ENCODE data around the gene ARHGDIB.

ARHGDIB gene

DNA sequence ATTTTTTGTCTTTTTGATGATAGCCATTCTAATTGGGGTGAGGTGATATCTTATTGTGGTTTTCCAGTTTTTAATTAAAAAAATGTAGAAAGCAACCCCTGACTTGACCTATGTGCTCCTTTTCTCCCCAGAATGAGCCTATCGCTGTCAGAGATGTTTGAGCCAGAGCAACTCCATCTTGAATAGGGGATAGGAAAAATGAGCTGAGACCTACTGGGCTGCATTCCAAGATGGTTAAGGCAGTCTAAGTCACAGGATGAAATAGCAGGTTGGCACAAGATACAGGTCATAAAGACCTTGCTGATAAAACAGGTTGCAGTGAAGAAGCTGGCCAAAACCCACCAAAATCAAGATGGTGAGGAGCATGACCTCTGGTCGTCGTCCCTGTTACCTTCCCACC, 36.9 kb downstream of the ARHGDIB start:
- no peak for DNase-seq

DNA sequence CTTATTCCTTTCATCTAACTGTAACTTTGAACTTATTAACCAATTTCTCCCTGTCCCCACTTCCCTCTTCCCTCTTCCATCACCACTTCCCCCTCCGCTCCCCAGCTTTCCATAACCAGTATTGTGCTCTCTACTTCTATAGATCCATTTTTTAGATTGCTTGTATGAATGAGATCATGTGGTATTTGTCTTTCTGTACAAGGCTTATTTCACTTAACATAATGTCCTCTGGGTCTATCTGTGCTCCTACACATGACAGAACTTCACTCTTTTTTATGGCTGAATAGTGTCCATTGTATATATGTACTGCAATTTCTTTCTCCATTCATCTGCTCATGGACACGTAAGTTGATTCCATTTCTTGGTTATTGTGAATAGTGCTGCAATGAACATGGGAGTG, 37.5 kb downstream of the ARHGDIB start:
- DNase-seq, result no peak

DNA sequence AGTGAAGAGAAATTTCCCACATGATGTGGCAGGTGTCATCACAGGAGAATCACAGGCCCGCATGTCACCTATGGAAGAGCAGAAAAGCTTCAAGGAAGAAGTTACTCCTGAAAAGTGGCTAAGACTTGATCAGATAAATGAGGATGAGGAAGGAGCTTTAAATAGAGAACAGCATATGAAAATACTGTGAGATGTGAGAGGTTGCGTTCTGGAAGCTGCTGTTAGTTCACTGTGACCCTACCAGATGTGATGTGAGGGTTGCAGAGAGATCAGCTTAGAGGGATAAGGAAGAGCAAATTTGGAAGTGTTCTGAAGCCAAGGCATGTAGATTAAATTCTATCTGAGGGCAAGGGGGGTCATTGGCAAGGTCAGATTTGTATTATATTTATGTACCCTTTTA, 40.2 kb downstream of the ARHGDIB start:
- DNase-seq, result no peak

DNA sequence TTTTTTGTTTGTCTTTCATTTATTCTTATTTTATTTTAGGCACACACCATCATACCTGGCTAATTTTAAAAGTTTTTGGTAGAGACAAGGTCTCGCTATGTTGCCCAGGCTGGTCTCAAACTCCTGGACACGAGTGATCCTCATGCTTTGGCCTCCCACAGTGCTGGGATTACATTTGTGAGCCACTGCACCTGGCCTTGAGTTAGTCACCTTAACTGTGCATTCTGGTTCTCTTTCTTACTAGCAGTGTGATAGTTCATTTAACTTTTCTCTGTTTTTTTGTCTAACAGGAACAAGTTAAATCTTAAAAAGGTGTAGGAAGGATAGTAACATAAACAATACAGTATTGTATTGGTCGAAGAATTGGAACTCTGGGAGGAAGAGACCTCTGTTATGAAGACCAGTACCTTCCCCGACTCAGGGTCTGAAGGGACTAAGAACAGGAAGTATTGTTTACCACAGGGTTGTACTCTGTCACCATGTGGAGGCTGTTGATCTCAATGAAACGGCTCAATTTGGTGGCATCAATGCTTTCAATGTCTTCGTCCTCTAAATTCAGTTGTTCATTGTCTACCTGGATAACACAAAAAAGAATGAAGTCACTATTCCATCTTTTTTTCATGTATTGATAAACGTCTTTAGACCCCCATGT, 40.8 kb downstream of the ARHGDIB start:
- no peak for DNase-seq

DNA sequence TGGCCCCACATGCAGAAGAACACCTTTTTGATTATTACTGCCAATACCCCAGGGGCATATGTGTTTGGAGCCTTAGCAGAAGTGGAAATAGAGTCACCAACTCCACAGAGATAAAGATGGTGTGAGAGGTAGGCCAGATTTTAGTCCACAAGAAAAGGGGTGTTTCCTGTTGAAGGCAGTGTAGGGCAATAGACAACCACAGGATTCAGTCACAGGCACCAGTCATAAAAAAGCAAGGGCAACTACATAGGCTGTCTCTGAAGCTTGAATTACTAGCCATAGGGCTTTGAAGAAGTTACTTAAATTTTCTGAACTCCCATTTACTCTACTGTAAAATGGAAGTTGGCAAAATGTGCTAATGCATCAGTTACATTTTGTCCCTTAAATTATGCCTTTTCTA, 41.9 kb downstream of the ARHGDIB start:
- DNase-seq, result no peak

DNA sequence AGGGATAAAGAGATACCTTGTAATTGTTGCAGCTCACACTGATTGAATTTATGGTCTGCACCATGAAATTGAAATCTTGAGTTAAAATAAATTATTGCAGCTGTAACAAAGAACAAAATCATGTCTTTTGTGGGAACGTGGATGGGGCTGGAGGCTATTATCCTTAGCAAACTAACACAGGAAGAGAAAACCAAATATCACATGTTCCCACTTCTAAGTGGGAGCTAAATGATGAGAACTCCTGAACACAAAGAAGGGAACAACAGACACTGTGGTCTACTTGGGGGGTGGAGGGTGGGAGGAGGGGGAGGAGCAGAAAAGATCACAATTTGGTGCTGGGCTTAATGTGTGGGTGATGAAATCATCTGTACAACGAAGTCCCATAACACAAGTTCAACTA, 45.7 kb downstream of the ARHGDIB start:
- no peak for DNase-seq

DNA sequence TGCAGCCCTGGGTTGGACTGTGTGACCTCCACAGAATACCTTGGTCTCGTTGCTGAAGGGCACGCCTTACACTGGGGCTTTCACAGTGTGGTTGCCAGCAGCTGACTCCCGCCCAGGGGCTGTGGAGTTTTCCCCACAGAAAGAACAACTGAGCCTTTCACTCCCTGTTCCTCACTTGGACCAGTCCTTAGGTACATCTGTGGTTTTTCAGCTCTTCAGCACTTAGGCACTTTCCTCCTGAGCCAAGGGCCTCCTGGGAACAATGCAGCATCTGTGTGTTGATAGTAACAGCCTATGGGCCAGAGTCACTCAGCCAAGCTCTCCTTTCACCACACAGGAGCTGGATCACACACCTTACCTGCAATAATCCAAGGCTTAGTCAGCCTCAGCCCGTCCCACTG, 48.0 kb downstream of the ARHGDIB start:
- no peak for DNase-seq

DNA sequence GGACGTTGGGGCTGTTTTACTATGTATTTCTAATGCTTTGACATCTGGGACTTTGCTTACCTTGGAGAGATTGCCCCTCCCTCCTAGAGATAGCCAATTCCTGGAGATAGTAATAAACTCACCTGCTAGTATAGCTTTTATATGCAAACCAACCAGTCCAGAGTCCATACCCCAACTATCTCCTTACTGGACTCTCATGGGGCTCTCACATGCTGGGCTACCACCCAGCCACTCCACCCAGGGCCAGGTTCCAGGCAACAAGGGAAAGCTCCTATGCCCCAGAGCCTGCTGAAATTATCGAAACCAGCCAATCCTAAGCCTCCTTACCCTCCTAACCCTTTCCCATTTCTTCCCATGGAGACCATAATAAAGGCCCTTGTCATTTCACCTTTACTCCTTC, 50.3 kb downstream of the ARHGDIB start:
- DNase-seq, result no peak

DNA sequence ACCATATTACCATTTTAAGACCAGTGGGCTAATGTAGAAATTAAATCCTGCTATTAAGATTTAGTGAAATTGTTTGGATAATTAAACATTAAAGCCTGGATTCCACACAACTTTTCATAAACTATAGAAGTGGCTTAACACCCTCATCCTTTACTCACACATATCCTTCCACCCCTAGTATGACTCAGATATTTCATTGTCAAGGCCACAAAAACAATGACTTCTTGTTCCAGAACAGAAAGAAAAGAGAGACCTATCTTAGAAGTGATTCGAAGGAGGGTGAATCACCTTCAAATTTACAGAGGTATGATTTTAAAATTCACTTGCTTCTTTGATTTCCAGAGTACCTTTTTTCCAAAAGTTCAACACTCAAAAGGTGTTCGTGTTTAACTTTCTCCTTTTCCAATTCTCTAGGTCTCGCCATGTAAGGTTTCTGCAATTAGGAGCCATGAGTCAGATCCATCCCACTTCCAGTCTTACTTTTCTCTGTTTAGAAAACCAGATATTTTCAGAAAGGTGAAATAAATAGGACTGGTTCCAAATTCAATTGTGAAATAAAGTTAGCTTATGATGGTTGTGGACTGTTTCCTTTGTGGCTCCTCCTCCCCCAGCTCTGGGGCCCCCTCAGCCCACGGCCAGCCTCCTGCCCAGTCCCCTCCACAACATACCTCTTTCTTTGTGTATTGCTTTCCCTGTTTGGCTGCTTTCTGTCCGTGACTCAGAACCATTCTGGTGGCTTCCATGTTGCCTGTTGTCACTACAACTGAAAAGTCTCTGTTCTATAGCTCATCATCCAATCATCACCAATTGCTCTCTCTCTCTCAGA, 51.1 kb downstream of the ARHGDIB start:
- DNase-seq, result no peak

DNA sequence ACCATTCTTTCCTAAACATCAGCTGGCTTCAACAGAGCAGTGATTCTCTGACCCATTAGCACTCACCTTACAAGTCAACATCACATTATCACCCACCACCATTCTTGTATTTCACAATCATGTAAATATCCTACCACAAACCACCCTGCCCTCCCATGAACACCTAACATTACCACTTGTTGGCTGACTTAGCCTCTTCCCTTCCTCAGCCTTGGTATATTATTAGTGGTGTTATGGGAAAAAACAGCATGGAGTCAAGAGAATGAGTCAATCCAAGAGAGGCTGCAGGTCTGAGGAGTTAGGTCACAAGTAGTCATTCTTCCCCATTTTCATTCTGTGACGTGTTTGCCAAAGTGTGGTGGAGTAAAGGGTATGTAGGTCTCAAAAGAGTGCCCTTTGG, 53.4 kb downstream of the ARHGDIB start:
- no peak for DNase-seq

DNA sequence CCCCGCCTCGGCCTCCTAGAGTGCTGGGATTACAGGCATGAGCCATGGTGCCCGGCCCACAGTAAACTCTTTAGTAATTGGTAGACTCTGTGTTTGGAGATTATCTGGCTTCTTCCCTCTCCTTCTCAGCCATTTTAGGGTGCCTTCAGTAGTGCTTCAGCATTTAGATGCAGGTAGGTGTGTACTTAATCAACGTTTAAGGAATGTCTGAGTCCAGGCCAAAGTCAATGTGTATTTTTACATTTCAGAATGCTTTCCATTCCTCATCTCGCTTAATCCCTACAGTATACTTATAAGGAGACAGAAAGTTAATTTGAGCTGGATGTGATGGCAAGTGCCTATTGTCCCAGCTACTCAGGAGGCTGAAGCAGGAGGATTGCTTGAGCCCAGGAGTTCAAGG, 55.3 kb downstream of the ARHGDIB start:
- DNase-seq, result no peak

DNA sequence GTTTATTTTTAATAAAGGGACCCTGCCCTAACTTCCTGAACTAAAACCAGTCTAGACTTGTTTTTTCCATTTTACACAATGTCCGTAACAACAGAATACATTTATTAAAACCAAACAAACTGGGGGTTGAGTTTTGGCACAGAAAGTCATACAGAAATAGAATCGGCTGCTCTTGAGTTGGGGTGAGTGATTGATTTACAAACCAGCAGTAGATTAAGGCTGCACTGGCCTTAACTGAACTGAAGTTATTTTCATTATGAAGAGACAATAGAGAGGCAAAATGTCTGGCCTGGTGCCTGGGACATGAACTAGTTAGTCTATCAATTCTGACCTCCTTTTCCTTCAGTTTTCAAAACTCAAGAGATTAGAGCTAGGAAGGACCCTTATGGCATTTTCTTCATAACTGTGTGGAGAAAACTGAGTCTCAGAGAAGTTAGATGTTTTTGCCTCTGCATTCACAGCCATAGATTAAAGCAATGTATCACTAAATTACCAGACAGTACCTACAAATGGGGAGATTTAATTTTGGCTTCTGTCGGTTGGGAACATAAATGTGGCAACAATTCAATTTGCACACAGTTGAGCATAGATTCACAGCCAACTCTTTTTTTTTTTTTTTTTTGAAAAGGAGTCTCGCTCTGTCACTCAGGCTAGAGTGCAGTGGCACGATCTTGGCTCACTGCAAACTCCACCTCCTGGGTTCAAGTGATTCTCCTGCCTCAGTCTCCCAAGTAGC, 56.0 kb downstream of the ARHGDIB start:
- DNase-seq, result no peak

DNA sequence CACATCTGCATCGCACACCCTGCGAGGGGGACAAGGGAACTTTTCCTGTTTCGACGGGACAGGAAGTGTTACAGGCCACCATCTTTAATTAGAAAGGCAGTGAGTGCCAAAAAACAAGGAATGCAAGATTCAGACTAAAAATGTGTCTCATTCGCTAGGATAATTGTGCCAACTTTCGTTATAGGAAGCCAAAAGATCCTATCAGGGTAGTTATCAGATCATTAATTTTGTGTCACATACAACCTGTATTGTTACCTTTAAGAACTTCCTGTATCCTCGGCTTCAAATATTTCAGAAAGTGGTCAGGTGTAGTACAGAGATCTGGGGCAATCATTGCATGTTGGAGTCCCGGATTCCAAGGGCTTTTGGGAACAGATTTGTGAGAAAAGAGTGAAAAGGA, 56.5 kb downstream of the ARHGDIB start:
- no peak for DNase-seq

DNA sequence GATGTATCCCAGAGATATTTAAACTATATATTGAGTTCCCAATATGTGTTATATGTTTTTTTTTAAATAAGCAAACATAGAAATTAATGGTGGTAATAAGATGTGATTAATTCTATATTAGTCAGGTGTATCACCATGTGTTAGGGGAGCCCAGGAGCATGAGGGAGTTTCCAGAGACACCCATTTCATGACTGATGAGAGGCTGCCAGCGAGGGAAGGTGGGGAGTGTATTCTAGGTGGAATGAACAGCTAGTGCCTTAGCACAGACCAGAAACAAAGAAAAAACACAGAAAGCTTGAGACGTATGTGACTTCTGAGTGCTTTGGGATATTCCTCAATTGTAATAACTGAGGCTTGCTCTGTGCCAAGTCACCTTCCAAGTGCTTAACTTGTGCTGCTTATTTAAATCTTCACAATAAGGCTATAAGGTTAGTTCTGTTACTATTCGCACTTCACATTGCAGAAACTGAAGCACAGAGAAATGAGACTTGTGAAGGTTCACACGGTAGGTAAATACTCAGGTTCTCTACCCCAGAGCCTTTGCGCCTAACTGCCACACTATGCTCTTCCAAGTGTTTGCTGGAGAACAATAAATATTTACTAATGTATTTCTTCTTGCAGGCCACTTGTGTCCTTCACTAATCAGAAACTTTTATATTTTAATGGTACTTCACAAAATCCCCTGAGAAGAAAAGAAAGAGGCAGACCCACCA, 57.9 kb downstream of the ARHGDIB start:
- no peak for DNase-seq

DNA sequence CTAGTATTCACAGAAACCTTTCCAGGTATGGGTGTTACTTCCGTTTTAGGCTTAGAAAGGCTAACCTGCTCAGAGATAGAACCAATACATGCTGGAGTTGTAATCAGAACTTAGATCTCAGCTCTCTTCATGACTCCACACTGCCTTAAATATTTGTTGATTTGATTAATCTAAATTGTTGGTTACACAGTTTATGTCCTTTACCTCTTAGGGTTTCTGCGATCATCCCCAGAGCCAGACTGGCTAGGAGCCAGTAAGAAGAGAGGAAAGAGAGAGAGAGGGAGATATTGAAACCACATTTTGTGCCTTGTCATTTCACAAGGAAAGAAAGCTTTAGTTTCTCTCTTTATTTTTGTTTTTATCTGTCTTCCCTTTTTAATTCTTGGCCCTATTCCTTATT, 58.9 kb downstream of the ARHGDIB start:
- DNase-seq, result no peak

DNA sequence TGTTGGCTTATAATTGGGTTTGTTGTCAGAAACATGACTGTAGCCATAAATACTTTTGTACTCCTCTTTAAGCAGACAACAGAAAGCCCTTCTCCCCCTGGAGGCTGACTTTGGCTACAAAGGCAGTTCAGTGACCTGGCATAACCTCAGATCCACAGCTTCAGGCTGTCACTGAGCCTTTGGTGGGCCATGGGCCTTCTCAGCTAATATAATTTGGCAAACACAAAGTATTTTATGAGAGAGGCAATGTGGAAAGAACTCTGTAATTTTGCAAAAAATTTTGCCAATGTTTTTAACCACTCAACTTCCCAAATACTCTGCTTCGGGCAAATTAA, 60.2 kb downstream of the ARHGDIB start:
- no peak for DNase-seq

DNA sequence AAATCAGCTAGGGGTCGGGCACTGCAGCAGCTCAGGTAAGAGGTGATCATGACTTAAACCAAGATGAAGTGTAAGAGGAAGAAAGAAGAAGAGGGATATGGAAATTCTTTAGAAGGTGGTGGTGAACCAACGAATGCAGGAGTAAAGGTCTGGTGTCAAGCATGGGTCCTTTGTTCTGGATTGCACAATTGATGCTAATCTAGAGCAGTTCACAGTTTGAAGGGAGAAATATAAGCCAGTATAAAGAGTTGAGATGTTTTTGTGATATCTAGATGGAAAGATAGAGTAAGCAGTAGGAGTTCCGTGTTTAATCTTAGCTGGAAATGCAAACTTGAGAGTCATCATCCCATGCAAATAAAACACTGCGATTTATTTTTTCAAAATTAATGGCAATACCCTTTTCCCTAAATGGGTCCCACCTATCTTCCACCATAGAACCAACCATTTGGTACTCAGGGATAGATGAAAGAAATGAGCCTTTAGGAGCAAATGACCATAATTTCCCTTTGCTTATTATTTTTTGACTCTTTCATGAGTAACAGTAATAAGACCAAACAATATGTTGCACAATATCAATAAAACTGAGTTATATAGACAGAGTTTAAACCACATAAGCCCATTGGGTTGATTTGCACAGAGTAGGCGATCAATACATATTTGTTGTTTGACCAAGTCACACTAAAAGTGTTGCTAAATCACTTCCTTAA, 60.7 kb downstream of the ARHGDIB start:
- DNase-seq, result no peak

DNA sequence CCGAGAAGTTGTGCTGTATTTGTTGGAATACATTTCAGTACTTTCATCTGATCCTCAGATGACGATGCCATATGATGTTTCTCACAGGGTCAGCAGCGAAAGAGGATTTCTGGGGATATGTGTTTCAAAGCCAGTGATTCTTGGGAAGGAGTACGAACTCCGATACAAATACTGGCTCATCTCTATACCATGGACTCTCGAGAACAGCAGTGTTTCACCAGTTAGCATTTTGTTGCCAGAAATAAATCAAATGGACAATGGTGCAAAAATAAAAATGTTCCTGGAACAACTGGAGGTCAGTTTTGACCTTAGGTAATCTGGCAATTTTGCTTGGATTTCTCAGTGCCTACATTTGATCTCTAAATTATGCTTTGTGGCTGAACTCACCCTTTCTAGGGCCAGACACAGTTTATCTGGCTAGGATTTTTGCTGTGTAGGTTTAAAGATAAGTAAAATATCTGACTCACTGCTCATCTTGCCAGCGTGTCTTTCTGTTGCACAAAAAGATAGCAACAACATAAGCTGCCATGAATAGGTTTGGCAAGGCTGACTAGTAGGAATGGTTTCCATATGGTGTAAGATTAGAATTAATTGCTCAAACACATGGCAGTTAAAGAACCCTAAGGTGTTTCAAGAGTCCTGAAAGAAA, 64.8 kb downstream of the ARHGDIB start:
- DNase-seq, result no peak

DNA sequence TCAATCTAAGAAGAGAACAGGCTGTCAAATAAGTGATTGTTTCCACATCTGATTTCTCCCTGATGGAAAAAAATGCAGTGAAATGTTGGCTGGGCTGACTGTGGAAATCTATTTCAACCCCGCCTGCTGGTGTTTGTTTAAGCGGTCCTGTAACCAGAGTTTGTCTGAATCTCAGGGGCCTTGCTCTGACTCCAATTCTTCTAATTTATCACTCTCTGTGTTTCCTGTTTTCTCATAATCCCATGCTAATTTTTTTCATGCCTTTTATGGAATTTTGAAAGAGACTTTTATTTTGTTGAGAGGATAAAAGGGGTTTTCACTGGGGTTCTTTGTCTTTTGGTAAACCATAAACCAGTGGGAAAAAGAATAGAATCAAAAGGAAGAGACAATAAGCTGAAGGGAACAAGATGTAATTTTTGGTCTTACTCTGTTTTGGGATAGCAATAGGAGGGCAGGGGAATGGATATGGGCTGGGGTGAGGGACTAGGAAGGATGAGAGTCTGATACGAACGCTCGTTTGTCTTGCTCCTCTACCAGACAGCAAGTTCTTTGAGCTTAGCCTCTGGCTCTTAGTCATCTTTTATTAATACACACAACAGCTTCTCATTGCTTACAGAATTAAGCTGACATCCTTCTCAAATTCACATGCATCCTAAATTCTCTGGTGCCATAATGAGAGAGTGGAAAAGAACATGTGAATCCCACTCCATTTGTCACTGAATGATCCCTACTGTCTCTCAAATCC, 67.7 kb downstream of the ARHGDIB start:
- no peak for DNase-seq

DNA sequence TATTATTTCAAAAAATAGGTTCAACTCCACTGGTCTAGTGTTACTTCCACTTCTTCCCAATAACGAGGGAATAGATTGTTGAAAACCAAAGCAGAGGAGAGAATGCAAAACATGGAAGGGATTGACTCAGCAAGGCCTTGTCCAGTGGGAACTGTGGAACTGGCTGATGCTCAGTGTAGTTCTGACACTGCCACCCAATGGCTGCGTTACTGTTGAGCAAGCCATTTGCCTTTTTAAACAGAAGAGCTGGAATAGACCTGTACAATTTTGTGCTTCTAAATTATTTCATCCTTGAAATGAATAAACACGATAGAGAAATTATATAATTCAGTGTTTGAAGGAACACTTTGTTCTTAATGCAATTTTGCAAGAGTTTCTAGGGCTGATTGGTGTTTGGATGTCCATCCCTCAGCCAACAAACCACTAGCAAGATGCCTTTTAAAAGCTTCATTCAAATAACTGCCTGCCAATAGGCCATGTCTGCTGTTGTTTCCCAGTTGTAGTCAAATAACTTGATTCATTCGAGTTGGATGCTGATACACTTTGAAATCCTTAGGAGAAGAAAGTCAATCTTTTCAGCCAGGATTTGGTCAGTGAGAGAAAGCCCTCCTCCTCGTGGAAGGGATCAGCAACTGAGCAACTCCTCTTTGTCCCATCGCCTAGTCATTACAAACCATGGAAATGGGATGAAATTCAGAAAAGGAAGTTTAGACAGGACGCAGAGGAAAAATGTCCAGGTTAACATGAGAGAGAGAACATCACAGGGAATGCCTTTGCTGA, 68.5 kb downstream of the ARHGDIB start:
- DNase-seq, result no peak
